ENCODE measurements around the gene SERTAD4.

DNA sequence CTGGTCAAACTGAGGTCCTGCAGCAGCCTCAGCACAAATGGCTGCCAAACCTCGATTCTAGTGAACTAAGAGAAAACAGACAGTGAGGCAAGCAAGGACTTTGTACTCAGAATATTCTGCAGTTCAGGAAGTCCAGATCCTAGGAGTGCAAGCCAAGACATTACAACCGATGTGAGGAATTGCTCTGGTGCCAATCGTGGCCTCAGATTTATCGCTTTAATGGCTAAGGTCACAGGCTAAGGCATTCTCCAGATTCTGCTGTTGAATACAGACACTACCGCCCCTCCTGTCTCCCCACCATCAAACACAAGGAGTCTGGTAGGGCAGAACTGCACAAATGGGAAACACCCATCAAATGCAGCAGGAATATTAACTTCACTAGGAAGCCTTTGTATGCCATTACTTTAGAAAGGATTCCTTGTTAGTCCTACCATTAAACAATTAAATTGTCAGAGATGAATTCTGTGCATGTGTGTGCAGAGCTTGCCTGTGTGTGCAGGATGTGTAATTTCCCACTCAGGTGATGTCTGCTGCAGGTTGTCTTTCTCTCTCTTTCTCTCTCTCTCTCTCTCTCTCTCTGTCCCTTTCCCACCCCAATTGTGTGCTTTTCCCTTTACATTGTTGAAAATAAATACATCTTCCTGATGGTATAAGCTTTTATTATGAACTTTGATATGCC is 9.2 kb upstream of the SERTAD4 start:
- no peak for TF ChIP-seq EZH2phosphoT487 (IDR thresholded peaks at IDR 0.05; ENCODE audit: borderline replicate concordance, low read length)
- TF ChIP-seq, protein P1, sequence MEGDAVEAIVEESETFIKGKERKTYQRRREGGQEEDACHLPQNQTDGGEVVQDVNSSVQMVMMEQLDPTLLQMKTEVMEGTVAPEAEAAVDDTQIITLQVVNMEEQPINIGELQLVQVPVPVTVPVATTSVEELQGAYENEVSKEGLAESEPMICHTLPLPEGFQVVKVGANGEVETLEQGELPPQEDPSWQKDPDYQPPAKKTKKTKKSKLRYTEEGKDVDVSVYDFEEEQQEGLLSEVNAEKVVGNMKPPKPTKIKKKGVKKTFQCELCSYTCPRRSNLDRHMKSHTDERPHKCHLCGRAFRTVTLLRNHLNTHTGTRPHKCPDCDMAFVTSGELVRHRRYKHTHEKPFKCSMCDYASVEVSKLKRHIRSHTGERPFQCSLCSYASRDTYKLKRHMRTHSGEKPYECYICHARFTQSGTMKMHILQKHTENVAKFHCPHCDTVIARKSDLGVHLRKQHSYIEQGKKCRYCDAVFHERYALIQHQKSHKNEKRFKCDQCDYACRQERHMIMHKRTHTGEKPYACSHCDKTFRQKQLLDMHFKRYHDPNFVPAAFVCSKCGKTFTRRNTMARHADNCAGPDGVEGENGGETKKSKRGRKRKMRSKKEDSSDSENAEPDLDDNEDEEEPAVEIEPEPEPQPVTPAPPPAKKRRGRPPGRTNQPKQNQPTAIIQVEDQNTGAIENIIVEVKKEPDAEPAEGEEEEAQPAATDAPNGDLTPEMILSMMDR (conservative IDR thresholded peaks at IDR 0.05; ENCODE audit: low read depth, low read length) = no peak
